SKM-1 (cell line): Measurements from ENCODE around the gene NRXN2.
"Not testable (repeated sequence)": the region's sequence is repeated elsewhere in the genome, so short reads cannot be mapped to it uniquely, and the experiment has no call there.

Experiments used
- DNase-seq: peaks from one replicate; lab custom pipeline; 2025; ENCODE audit not compliant: unreplicated experiment; lab: John Stamatoyannopoulos, UW

NRXN2 gene

DNA sequence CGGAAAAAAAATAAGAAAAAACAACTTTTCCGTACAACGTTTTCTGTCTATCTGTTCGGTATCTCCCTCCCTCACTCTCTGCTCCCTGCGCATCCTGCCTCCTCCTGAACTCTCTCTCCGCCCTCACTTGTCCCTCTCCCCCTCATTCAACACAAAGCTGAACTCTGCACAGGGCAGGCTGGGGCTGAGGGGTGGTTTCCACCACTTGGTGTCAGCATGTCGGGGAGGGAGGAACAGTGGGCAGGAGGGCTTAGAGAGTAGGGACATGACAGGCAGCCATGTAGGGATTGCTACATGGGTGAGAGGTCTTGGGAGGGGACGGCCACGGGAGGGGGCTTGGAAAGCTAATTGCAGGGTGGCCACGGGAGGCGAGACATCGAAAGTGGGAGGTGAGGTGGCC lies 114.4 kb downstream of the NRXN2 start:
- no peak for DNase-seq

DNA sequence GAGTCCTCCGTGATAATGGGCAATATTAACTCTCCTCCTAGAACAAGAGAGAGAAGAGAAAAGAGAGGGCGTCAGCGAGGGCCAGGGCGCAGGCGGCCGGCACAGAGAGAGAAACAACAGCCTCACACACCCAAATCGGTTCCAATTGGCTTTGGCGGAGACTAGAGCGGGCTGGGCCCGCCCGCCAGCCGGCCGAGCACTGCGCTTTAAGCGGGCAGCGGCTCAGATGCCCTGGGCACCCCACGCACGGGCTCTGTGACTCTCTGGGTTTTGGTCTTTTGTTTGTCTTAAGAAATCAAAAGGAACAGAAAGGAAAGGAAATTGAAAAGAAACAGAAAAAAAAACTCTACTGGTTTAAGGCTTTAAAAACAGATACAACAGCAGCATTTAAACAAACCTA lies 115.0 kb downstream of the NRXN2 start:
- DNase-seq = no peak

DNA sequence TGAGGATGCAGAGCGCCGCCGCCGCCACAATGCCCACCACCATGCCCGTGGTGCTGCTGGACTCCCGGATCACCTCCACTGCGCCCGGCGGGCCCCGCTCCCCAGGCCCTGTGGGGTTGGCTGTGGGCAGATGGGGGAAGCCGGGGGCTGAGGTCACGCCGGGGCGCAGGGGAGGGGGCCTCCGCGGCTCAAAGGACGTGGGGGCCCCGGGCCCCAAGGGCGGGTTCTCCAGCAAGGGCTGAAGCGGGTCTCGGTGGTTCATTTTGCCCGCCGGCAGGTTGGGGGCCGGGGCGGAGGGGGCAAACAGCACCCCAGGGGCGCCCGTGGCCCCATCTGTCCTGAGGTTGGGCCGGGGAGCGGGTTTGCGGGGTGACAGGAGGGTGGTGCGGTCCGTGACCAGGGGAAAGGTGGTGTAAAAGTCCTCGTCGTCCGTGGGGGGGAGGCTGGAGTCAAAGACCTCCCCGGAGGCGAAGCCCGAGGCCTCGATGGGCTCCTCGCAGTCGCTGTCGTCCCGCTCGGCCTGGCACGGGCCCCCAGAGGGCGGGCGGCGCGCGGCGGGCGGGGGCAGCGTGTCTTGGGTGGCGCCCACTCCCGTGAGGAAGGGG lies 115.5 kb downstream of the NRXN2 start:
- DNase-seq = no peak

DNA sequence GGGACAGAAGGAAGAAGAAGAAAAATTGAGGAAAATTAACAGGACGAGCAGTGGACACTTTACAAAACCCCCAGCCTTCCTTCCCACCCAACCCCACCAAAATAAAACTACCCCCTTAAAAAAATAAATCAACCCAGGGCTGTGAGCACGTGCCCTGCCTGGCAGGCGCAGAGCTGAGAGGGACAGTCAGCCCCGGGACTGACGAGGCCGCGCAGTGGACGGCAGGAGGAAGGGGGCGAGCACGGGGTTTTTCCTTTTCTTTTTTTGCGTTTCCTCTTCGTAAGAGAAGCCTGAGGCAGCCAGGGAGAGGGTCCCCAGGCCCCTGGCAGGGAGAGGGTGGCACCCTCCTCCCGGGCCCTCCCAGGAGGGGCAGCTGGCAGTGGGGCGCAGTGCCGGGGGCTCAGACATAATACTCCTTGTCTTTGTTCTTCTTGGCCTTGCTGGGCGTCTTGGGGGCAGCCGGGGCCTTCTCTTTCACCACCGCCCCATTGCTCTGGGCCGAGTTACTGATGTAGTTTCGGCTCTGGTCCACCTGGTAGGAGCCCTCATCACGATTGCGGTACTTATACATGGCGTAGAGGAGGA lies 116.1 kb downstream of the NRXN2 start:
- no peak for DNase-seq

DNA sequence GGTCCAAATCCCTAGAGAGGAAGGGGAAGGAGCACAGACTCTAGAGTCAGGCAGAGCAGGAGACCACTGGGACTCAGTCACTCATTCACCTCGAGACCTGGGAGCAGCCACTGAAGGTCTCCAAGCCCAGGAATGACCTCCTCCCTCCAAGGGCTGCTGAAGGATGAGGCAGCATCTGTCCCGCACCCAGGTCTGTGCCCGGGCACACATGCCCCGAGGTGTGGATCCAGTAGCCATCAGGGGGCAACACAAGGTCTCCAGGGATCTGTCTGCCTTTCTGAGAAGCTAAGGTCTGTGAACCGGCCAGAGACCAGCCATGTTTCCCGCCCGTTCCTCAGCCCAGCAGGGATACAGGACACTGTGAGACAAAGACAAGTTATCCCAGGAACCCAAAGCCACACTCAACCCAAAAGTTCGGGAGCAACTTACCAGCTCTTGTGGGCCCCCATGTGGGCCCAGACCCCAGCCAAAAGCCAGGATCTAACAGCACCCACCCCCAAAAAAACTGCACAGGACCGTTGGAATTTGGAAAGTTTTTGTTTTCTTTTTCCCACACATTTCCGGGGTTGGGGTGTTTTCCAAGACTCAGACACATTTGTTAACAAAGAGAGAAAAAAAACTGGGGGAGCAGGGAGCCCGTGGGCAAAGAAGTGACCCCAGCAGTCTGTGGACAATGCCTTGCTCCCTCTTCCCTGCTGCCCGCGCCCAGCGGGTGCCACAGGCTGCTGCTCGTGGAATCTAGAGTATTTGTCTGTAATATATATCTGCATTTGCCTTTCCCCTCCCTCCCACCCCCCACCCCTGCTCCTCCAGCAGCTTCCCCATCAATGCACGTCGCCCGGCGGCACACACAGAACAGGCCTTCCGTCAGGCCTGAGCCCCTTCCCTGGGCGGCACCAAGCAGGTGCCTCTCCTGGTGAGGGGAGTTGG lies 117.1 kb downstream of the NRXN2 start:
- DNase-seq = no peak

DNA sequence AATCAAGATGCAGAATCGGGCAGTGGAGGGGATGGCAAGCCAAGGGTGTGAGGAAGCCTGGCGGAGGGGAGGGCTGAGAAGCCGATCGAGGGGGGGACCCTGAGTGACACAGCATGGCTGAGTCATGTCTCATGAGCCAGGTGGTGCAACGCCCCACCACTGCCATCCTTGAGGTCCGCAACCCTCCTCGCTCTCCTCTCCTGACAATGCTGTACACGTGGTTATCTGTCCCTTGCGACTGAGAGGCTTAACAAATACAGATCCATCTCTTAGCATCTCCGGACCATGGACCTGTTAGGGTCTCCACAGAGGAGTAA lies 117.8 kb downstream of the NRXN2 start:
- DNase-seq = no peak

DNA sequence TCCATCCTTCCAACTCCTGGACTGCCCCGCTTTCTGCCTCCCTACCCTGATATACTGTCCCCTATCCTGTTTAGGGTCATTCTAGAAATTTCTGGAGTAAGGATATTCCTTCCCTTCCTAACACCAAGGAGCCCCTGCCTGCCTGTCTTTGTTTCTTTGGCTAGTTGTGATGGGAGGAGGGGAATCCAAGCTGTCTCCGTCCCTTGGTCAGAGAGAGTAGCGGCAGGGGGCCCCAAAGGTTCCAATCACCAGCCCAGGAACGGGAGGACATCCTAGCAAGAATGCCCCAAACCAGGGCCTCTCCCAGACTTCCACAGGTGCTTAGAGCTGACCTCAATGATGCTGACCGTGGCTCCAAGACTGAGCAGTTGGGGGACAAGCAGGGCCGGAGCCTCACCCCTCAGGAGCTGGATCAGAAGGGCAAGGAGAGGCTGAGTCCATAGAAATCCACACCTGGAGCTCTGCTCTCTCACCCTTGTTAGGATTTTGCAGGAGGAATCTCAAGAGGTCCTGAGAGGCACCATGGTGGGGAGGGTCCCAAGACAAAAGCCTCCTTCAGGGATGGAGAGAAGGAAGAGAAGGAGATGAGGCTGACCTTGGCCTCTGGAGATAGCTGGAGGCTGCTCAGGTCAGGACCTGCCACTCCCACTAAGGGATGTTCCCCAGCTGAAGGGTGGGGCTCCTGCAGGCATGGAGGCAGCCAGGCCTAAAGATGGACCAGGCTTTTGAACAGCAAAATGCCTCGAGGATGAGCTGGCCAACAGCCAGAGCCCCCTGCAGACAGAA lies 118.3 kb downstream of the NRXN2 start:
- DNase-seq = no peak

DNA sequence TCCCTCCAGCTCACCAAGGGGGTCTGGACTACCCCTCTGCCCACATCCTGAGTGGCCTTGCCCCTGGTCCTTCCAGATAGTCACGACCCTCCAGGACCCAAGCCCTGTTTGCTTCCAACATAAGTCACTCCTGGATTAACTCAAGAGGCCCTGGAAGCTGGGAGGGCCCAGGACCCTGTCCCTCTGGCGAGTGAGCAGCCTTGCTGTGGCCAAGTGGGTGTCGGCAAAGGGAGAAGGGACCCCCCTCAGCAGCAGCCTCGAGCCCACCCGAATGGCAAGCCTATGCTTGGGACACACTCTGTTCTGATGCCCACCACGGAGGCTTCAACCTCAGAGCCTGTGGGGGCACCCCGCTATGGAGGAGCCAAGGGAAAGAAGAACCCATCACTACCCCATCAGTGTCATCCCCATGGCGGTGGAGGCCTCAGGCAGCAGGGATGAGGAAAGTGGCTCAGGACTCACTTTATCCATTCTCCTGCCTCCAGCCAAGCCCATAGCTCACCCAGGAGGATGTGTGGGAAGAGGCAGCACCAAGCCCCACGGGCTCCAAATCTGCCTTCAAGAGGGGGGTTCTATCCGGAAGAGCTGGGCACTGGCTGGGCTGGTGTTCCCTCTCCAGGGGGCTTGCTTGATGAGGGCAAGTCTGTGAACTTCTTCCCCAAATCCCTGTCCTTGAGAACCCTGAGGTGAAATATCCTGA lies 119.4 kb downstream of the NRXN2 start:
- DNase-seq = no peak

DNA sequence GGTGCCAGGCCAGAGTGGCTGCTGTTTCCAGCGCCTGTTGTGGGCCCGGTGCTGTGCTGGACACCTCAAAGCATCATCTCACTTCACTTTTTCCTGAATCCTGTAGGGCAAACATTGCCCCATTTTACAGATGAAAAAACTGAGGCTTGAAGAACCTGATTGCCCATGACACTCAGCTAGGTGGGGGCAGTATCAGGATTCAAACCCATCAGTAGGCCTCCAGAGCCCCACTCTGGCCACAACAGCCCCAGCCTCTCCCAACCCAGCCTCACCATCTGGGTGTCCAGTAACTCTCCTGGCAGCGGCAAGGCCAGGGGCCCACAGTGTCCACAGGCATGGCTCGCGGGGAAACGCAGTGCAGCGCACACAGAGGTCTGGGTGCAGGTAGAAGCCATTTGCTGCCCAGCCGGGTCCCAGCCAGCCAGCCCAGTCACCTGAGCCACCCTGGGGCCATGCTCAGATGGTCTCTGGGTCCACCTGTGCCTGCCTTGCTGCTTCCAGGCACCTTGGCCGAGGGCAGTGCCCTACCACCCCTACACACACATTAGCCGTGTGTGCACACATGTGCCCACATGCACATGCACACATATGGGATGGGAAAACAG lies 120.4 kb downstream of the NRXN2 start:
- DNase-seq = no peak

DNA sequence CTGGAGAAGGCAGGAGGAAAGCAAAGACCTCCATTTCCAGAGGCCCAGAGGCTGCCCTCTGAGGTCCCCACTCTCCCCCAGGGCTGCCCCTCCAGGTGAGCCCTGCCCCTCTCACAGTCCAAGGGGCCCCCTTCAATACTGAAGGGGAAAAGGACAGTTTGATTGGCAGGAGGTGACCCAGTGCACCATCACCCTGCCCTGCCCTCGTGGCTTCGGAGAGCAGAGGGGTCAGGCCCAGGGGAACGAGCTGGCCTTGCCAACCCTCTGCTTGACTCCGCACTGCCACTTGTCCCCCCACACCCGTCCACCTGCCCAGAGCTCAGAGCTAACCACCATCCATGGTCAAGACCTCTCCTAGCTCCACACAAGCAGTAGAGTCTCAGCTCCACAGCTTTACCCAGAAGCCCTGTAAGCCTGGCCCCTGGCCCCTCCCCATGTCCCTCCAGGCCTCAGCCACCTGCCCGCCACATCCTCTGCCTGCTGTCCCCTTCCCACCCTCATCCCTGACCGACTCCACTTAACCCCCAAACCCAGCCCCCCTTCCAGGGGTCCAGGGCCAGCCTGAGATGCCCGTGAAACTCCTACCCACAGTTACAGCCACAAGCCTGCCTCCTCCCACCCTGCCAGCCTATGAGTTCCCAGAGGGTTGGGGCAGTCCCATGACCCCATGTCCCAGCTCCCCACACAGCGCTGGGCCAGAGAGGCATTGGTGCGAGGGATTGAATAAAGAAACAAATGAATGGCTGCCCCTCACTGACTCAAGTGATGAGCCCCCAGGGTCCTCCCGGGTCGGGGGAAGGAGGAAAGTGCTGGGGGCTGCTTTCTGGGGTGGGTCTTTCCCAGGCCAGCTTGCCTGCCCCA lies 121.2 kb downstream of the NRXN2 start:
- no peak for DNase-seq

DNA sequence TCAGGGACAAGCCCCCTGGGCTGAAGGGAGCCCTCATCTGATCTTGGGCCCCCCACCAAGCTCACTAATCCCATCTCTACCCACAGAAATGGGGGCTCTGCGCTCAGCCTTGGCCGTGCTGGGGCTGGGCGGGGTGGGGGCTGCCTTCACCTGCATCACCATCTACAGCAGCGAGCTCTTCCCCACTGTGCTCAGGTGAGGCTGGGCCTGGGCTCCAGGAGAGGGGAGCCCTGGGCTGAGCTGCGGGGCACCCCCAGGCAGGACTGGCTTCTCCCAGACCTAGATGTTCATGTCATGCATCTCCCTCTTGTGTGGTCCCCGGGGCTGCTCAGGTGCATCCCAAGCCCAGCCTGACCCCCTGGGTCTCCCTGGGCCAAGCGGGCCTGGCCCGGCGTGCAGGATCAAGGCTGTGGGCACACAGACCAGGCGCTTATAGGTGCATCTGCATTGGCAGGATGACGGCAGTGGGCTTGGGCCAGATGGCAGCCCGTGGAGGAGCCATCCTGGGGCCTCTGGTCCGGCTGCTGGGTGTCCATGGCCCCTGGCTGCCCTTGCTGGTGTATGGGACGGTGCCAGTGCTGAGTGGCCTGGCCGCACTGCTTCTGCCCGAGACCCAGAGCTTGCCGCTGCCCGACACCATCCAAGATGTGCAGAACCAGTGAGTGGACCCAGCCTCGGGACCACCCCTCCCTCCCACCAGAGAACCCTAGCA lies 122.6 kb downstream of the NRXN2 start:
- no peak for DNase-seq

DNA sequence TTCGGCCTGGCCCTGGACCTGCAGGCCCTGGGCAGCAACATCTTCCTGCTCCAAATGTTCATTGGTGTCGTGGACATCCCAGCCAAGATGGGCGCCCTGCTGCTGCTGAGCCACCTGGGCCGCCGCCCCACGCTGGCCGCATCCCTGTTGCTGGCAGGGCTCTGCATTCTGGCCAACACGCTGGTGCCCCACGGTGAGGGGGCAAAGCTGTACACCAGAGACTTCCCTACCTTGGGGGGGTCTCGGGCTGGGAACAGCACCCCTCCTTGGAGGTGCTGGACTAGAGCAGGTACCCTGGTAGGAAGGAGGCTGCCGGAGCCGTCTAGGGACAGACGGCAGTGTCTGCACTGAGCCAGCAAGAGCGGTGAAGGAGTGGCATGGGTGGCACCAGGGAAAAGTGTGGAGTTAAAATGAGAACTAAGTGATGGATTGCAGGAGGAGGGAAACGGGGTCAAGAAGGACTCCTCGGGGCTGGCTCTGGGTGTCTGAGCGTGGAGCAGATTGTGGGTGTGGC lies 123.2 kb downstream of the NRXN2 start:
- no peak for DNase-seq

DNA sequence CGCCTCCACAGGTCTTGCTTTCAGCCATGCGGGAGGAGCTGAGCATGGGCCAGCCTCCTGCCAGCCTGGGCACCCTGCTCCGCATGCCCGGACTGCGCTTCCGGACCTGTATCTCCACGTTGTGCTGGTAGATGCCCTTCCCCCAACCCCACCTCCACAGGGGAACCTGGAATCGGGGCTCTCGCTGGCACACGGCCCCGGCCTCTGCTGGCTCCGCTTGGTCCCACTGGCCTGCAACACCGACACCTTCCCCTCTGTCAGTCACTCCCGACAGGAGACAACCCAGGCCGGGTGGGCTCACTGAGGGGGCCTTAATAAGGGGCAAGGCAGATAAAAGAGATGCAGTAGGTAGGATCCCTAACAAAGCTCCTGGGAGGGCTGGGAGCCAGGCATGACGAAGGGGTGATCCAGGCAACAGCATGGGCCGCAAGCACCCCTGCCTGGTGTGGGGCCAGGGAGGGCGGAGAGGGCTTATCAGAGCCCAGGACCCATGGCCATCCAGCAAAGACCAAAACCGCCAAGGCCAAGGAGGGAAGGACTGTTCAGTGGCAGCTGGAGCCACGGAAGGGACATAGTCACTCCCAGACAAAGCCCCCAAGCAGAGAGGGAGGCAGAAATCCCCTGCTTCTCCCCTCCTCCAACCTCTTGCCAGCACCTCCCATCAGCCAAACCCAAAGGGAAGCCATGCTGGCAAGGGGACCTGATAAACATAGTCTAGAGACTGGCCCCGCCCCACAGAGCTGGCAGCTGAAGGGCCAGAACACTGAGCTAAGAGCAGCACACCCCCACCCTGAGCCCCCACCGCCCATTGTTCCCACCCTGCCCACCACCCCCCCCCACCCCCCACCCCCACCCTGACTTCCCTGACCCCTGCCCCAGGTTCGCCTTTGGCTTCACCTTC lies 124.0 kb downstream of the NRXN2 start:
- DNase-seq = no peak

DNA sequence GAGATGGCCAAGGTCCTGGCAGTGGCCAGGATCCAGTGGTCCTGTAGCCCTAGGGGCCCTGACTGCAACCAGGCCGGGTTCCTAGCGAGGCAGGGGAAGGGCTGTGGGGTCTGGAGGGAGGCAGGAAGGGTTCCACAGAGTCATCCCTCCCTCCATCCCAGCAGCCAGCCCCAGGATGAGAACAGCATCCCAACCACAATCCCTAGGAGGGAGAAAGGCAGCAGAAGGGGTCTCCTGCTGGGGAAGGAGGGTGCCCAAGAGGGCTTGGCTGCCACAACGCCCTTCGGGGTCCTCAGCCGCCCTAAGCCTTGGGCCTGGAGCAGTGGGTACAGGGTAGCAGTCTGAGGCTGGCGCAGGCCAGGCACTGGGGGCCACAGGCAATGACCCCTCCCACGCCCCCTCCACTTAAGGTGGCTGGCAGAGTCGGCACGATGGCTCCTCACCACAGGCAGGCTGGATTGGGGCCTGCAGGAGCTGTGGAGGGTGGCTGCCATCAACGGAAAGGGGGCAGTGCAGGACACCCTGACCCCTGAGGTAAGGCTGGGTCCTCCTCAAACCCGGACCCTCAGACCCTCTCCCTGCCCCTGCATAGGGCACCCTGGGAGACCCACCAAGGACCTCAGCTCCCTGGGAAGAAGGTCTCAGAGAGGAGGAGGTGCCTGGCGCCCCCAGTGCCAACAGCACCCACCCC lies 124.7 kb downstream of the NRXN2 start:
- no peak for DNase-seq

DNA sequence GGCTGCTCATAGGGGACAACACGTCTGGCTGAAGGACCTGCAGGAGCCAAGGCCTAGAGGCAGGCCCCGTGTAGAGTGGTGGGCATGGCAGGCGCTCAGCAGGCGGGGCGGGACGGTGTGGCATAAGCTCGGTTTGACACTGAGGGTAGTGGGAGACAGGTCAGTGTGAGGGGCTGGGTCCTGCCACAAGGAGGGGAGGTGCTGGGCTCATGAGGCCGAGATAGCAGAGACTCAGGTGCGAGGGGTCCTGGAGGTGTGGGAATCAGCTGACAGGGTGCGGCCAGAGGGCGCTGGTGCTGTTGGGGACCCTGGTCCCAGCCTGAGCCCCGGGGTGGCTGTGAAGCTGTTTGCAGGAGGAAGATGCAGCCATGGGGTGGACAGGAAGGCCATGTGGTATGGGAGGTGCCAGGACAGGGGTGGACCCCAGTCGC lies 125.3 kb downstream of the NRXN2 start:
- no peak for DNase-seq

DNA sequence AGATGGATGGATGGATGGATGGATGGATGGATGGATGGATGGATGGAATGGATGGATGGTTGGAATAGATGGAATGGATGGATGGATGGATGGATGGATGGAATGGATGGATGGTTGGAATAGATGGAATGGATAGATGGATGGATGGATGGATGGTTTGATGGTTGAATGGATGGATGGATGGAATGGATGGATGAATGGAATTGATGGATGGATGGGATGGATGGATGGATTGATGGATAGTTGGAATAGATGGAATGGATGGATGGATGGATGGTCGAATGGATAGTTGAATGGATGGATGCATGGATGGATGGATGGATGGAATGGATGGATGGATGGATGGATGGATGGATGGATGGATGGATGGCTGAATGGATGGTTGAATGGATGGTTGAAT lies 127.1 kb downstream of the NRXN2 start:
- DNase-seq = not testable (repeated sequence)
